GM18526 (cell line): Measurements from ENCODE around the gene KCNH1.

Source experiments
- POLR2A ChIP-seq: IDR thresholded peaks from 3 replicates; pipeline ENCODE4 v1.6.1; 2011; ENCODE audit not compliant: insufficient read length; ENCODE audit errors: extremely low read depth

The KCNH1 gene

GRCh38 chr1:211036381-211037060 is 97.4 kb downstream of the KCNH1 start:
- TF ChIP-seq POLR2A, result no peak

GRCh38 chr1:211035821-211036380 is 98.0 kb downstream of the KCNH1 start:
- TF ChIP-seq POLR2A, result no peak

- TF ChIP-seq POLR2A, result no peak
Measured at GRCh38 chr1:211033921-211034525, 99.9 kb downstream of the KCNH1 start.

GRCh38 chr1:211024901-211025300 is 109.0 kb downstream of the KCNH1 start:
- TF ChIP-seq POLR2A, result no peak

- TF ChIP-seq POLR2A, result no peak
Measured at GRCh38 chr1:211019266-211019665, 114.7 kb downstream of the KCNH1 start.

- TF ChIP-seq POLR2A, result no peak
Measured at GRCh38 chr1:211018690-211019089, 115.3 kb downstream of the KCNH1 start.

- TF ChIP-seq POLR2A, result no peak
Measured at GRCh38 chr1:211017075-211017718, 116.8 kb downstream of the KCNH1 start.

- no peak for TF ChIP-seq POLR2A
Measured at GRCh38 chr1:211014275-211014674, 119.7 kb downstream of the KCNH1 start.

GRCh38 chr1:211013346-211014240 is 120.4 kb downstream of the KCNH1 start:
- TF ChIP-seq POLR2A, result no peak

- no peak for TF ChIP-seq POLR2A
Measured at GRCh38 chr1:211009944-211010343, 124.0 kb downstream of the KCNH1 start.

GRCh38 chr1:211007830-211008229 is 126.1 kb downstream of the KCNH1 start:
- no peak for TF ChIP-seq POLR2A

GRCh38 chr1:210992837-210993236 is 141.1 kb downstream of the KCNH1 start:
- no peak for TF ChIP-seq POLR2A

GRCh38 chr1:210989905-210990304 is 144.0 kb downstream of the KCNH1 start:
- TF ChIP-seq POLR2A, result no peak

GRCh38 chr1:210981490-210981889 is 152.5 kb downstream of the KCNH1 start:
- TF ChIP-seq POLR2A, result no peak

- TF ChIP-seq POLR2A, result no peak
Measured at GRCh38 chr1:210980082-210980481, 153.9 kb downstream of the KCNH1 start.
